DOHH2 (cell line): Measurements from ENCODE around the gene CFL2.
"Not testable (repeated sequence)": the region's sequence is repeated elsewhere in the genome, so short reads cannot be mapped to it uniquely, and the experiment has no call there.

Source experiments
- EZH2phosphoT487 ChIP-seq: fragments of 200-600 bp; sonication (generic); IDR thresholded peaks from 2 replicates; pipeline ENCODE4 v1.6.1; 2017; ENCODE audit warnings: borderline replicate concordance, mild to moderate bottlenecking, antibody characterized with exemption, low read length, moderate library complexity, mixed read lengths
- TF ChIP-seq, protein P1 (sequence below): fragments of 200-600 bp; sonication (generic); IDR thresholded peaks from one replicate; pipeline ENCODE4 v1.5.1; 2014; ENCODE audit warnings: antibody characterized with exemption, mild to moderate bottlenecking, low read depth, low read length; ENCODE audit not compliant: poor library complexity, severe bottlenecking

DNA sequence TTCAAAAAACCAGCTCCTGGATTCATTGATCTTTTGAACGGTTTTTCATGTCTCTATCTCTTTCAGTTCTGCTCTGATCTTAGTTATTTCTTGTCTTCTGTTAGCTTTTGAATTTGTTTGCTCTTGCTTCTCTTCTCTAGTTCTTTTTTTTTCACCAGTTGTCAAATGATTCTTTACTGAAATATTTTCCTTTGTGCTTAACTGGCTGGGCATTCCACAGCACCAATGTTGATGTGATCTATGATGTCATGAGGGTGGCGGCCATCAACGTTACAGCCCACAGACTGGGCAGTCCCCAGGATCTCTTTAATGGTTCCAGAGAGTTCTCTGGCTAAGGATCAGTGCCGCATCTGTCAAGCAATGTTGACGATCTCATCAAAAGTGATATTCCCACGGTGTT is 25.7 kb upstream of the CFL2 start:
- not testable (repeated sequence) for TF ChIP-seq EZH2phosphoT487
- TF ChIP-seq, protein P1, sequence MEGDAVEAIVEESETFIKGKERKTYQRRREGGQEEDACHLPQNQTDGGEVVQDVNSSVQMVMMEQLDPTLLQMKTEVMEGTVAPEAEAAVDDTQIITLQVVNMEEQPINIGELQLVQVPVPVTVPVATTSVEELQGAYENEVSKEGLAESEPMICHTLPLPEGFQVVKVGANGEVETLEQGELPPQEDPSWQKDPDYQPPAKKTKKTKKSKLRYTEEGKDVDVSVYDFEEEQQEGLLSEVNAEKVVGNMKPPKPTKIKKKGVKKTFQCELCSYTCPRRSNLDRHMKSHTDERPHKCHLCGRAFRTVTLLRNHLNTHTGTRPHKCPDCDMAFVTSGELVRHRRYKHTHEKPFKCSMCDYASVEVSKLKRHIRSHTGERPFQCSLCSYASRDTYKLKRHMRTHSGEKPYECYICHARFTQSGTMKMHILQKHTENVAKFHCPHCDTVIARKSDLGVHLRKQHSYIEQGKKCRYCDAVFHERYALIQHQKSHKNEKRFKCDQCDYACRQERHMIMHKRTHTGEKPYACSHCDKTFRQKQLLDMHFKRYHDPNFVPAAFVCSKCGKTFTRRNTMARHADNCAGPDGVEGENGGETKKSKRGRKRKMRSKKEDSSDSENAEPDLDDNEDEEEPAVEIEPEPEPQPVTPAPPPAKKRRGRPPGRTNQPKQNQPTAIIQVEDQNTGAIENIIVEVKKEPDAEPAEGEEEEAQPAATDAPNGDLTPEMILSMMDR = not testable (repeated sequence)
